Measurements from ENCODE around the gene KIZ.

The KIZ gene

GRCh38 chr20:21272679-21273078 lies 146.8 kb downstream of the KIZ start:
- FAIRE-seq = no peak

GRCh38 chr20:21273755-21274386 lies 148.0 kb downstream of the KIZ start:
- no peak for FAIRE-seq

GRCh38 chr20:21278829-21279228 lies 152.9 kb downstream of the KIZ start:
- FAIRE-seq = no peak

- FAIRE-seq = no peak
These were observed 154.0 kb downstream of the KIZ start for GRCh38 chr20:21279706-21280521.

- FAIRE-seq = no peak
These were observed 154.7 kb downstream of the KIZ start for GRCh38 chr20:21280522-21281016.

GRCh38 chr20:21286775-21287174 lies 160.9 kb downstream of the KIZ start:
- FAIRE-seq = no peak

GRCh38 chr20:21288587-21289370 lies 162.9 kb downstream of the KIZ start:
- no peak for FAIRE-seq

GRCh38 chr20:21289651-21290050 lies 163.8 kb downstream of the KIZ start:
- no peak for FAIRE-seq

GRCh38 chr20:21291026-21291425 lies 165.1 kb downstream of the KIZ start:
- FAIRE-seq = no peak

- FAIRE-seq = no peak
These were observed 168.9 kb downstream of the KIZ start for GRCh38 chr20:21294755-21295154.

Measured in G401.6 (cell line).